Epithelial cell of esophagus (primary cell): ENCODE measurements around the gene SMIM30.
"Not testable (repeated sequence)": the region's sequence is repeated elsewhere in the genome, so short reads cannot be mapped to it uniquely, and the experiment has no call there.

ENCODE experiments used
- DNase-seq: peaks from one replicate; pipeline ENCODE4 v3.0.0; 2010; ENCODE audit warnings: low read depth
- H3K4me3 ChIP-seq: 2 replicates; pipeline ENCODE4 v1.5.1; 2011; ENCODE audit warnings: mild to moderate bottlenecking, low read length, control low read depth
- CTCF ChIP-seq: IDR thresholded peaks from 2 replicates; pipeline ENCODE4 v1.5.1; 2011; ENCODE audit warnings: low read depth, mild to moderate bottlenecking, low read length, control low read depth, inconsistent platforms; ENCODE audit not compliant: insufficient read depth; ENCODE audit errors: missing control alignments

The SMIM30 gene

GRCh38 chr7:113128031-113128430 is 9.7 kb upstream of the SMIM30 start:
- TF ChIP-seq CTCF = no peak
- H3K4me3 ChIP-seq = no peak overlapping the region
- DNase-seq = peak; percentile 54

GRCh38 chr7:113125728-113126127 is 7.4 kb upstream of the SMIM30 start:
- no peak for TF ChIP-seq CTCF
- no peak overlapping the region for H3K4me3 ChIP-seq
- DNase-seq = no peak

GRCh38 chr7:113122744-113123143 is 4.4 kb upstream of the SMIM30 start:
- no peak overlapping the region for H3K4me3 ChIP-seq
- DNase-seq = no peak
- TF ChIP-seq CTCF = no peak

GRCh38 chr7:113120647-113121046 is 2.3 kb upstream of the SMIM30 start:
- H3K4me3 ChIP-seq = no peak overlapping the region
- DNase-seq = no peak
- TF ChIP-seq CTCF = no peak

- no peak overlapping the region for H3K4me3 ChIP-seq
- TF ChIP-seq CTCF = no peak
- no peak for DNase-seq
These were observed 1.1 kb upstream of the SMIM30 start for GRCh38 chr7:113119429-113119828.

GRCh38 chr7:113117374-113117774 is 980 bp downstream of the SMIM30 start:
- DNase-seq = not testable (repeated sequence)
- peak overlapping the region; percentile 87 for H3K4me3 ChIP-seq

- DNase-seq = peak; percentile 54
- TF ChIP-seq CTCF = peak; percentile 27
- H3K4me3 ChIP-seq = no peak overlapping the region
These were observed 4.4 kb downstream of the SMIM30 start for GRCh38 chr7:113113912-113114311.

GRCh38 chr7:113109718-113110117 is 8.6 kb downstream of the SMIM30 start:
- no peak overlapping the region for H3K4me3 ChIP-seq
- no peak for TF ChIP-seq CTCF
- DNase-seq = peak; percentile 43
